ENCODE results near the gene TPD52L3. TPM values are rescaled to one million over a fixed set of nuclear protein-coding genes. Genes with fewer than 3 reads are reported as not detected.

TPD52L3 gene
- total RNA-seq, 1 donor from 2014 or later: not detected

DNA sequence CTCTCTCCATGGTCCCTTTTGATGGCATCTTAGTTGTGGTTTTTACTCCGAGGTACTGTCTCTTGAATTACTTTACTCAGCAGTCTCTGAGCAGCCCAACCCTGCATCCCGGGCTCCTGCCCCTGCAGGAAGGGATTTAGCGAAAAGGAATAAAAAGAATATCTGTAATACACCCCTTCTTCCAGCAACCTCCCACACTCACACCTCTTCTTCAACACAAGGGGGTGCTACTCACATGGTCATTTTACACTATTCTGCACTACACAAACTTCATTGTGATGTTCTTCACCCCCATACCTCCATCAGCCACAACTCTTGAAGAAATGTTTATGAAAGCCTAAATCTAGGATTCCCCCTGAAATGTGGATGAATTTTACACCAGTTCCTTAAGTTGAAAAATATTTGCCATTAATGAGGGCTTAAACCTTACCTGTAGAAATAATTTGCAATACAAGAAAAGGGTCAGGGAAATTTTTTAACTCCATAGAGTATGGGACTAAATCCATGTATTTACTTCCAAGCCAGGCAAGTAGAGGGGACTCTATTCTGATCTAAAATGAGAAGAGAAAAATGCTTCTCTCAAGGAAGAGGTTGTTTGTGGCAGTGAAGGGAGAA lies 26.0 kb downstream of the TPD52L3 start:
- no peak overlapping the region for H3K4me3 ChIP-seq
- TF ChIP-seq, protein P1, sequence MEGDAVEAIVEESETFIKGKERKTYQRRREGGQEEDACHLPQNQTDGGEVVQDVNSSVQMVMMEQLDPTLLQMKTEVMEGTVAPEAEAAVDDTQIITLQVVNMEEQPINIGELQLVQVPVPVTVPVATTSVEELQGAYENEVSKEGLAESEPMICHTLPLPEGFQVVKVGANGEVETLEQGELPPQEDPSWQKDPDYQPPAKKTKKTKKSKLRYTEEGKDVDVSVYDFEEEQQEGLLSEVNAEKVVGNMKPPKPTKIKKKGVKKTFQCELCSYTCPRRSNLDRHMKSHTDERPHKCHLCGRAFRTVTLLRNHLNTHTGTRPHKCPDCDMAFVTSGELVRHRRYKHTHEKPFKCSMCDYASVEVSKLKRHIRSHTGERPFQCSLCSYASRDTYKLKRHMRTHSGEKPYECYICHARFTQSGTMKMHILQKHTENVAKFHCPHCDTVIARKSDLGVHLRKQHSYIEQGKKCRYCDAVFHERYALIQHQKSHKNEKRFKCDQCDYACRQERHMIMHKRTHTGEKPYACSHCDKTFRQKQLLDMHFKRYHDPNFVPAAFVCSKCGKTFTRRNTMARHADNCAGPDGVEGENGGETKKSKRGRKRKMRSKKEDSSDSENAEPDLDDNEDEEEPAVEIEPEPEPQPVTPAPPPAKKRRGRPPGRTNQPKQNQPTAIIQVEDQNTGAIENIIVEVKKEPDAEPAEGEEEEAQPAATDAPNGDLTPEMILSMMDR (IDR thresholded peaks at IDR 0.05; ENCODE audit: borderline replicate concordance): peak; percentile 86
- peaks cover 27% of the 10 kb centered on the region for H3K27me3 ChIP-seq (ENCODE audit: low read depth)
- intact Hi-C loops (cut with micrococcal nuclease): loop anchor here (2.0 kb wide), 1 partner anchor 215 kb away; no protein-coding TSS in a partner anchor
- H3K27ac ChIP-seq (replicated peaks): no peak overlapping the region
- H3K36me3 ChIP-seq: no peaks in the 10 kb centered on the region
- H3K4me1 ChIP-seq: no peaks in the 10 kb centered on the region
- no peak for DNase-seq
- no peaks in the 10 kb centered on the region for H3K9me3 ChIP-seq (replicated peaks)

DNA sequence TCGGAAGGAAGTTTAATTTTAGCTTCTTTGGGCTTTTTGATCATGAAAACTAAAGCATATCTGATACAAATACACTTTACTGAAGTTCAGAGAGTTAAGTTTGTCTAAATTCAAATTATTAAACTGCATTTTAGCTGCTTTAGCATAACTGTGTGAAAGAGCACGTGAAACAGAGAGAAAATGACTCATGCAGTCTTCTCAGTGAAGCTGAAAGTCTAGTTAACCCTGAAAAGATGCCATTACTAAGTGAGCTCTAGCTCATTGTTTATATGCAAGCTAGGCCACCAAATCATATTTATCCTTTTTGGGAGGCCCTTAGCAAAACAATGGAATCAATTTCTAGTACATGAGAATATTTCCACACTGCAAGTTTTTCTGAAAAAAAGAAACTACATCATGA lies 27.6 kb downstream of the TPD52L3 start:
- Histone ChIP-seq H3K27ac (replicated peaks) (no peak overlapping the region), H3K36me3 (no peaks in the 10 kb centered on the region), H3K4me1 (no peaks in the 10 kb centered on the region), H3K9me3 (replicated peaks) (no peaks in the 10 kb centered on the region), H3K4me3 (no peak overlapping the region), H3K27me3 (ENCODE audit: low read depth) (peaks cover 24% of the 10 kb centered on the region)
- no peak for DNase-seq
- TF ChIP-seq, protein P1 (IDR thresholded peaks at IDR 0.05; ENCODE audit: borderline replicate concordance): no peak
- intact Hi-C loops (cut with micrococcal nuclease): loop anchor here (2.0 kb wide), 1 partner anchor 213 kb away; no protein-coding TSS in a partner anchor

DNA sequence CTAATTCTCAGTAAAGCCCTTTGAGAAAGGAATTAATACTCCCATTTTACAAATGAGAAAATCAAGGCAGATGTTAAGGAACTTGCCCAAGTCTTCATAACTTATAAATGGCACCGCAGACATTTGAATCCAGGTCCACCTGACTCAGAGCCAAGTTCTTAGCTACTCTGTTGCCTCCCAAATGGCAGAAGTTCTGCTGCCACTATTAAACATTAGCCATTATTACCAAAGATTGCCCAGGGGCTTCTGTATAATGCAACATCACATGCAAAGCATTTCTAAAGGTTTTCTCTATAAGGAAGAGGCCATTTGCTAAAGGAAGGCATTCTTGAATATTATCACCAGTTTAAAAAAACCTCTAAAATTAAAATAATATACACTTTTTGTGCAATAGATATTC lies 28.3 kb downstream of the TPD52L3 start:
- TF ChIP-seq, protein P1 (IDR thresholded peaks at IDR 0.05; ENCODE audit: borderline replicate concordance): no peak
- intact Hi-C loops (cut with micrococcal nuclease): no loop called here

DNA sequence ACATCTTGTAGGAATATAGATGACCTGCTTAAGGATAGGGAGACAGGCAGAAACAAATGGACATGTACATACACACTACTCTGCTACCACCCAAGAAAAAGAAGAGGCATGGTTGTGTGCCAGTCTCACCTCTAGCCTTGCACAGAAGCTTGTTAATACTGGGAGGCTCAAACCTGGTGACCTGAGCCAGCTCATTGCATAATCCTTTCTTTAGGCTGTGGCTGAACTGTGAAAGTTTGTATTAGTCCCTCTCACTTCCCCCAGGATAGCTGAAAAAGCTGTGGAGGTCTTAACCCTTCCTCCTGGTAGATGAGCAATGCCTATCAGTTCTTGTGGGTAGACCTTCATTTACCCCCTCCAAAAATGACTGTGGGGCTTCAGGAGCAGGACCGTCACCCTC lies 28.7 kb downstream of the TPD52L3 start:
- no peaks in the 10 kb centered on the region for H3K4me1 ChIP-seq
- no peak overlapping the region for H3K4me3 ChIP-seq
- no peaks in the 10 kb centered on the region for H3K9me3 ChIP-seq (replicated peaks)
- intact Hi-C loops (cut with micrococcal nuclease): no loop called here
- no peak overlapping the region for H3K27ac ChIP-seq (replicated peaks)
- no peak for DNase-seq
- peaks cover 16% of the 10 kb centered on the region for H3K27me3 ChIP-seq (ENCODE audit: low read depth)
- TF ChIP-seq, protein P1 (IDR thresholded peaks at IDR 0.05; ENCODE audit: borderline replicate concordance): no peak
- H3K36me3 ChIP-seq: no peaks in the 10 kb centered on the region

More for the DNA sequence above, 28.3 kb downstream of the TPD52L3 start:
- no peaks in the 10 kb centered on the region for H3K36me3 ChIP-seq
- H3K4me1 ChIP-seq: no peaks in the 10 kb centered on the region
- H3K4me3 ChIP-seq: no peak overlapping the region
- H3K27ac ChIP-seq (replicated peaks): no peak overlapping the region
- DNase-seq: no peak
- no peaks in the 10 kb centered on the region for H3K9me3 ChIP-seq (replicated peaks)
- H3K27me3 ChIP-seq (ENCODE audit: low read depth): peaks cover 20% of the 10 kb centered on the region

DNA sequence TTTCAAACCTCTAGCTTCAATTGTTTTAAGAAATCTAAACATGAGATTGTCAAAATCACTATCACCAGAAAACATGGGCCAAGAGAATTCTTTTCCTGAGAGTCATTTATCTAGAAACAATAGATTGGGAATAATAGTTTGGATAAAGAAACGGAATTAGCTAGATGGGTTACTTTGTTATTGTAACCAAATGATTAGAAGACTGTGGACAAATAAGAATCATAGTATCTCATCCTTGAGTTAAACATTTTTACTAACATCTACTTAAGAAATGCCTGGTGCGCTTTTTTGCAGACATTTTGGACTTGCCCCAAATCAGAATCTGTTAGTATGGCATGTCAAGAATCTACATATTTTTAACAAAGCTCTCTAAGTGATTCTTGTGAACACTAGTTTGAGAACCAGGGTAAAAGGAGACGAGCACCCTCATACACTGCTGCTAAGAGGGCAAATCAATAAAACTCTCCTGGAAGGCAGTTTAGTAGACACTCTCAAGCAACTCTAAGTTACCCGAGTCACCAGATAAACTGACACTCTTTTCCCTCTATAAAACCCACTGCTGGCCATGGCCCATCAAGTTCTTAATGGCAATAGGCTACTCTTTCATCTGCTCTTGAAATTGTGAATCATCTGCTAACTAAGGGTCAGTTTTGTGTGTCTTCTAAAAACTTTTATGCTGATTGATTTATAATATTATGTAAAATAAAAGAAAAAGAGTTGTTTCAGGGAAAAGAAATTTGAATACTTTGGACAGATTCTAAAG lies 39.1 kb downstream of the TPD52L3 start:
- Histone ChIP-seq H3K27me3 (ENCODE audit: low read depth) (peaks cover 6% of the 10 kb centered on the region), H3K9me3 (replicated peaks) (no peaks in the 10 kb centered on the region), H3K4me1 (no peaks in the 10 kb centered on the region), H3K4me3 (no peak overlapping the region), H3K27ac (replicated peaks) (no peak overlapping the region), H3K36me3 (no peaks in the 10 kb centered on the region)
- intact Hi-C loops (cut with micrococcal nuclease): no loop called here
- TF ChIP-seq, protein P1 (IDR thresholded peaks at IDR 0.05; ENCODE audit: borderline replicate concordance): no peak
- no peak for DNase-seq

Measured in left ventricle myocardium inferior (tissue), 1 donor.